Loucy (cell line): ENCODE results near the gene GIGYF2.

Experiments
- H2AFZ ChIP-seq: fragments of 200-600 bp; sonication (generic); 2 replicates; pipeline ENCODE4 v1.6.0; 2016; ENCODE audit warnings: antibody characterized with exemption, mild to moderate bottlenecking, low read length, moderate library complexity
- H3F3A ChIP-seq: fragments of 200-600 bp; 2 replicates; pipeline ENCODE4 v1.6.0; 2016; ENCODE audit warnings: antibody characterized with exemption, low read depth, mild to moderate bottlenecking
- H3K27me3 ChIP-seq: fragments of 200-600 bp; sonication (generic); 2 replicates; pipeline ENCODE4 v1.6.1; 2014; ENCODE audit warnings: low read length, mild to moderate bottlenecking; ENCODE audit not compliant: insufficient read depth, poor library complexity, severe bottlenecking
- H3K36me3 ChIP-seq: fragments of 200-600 bp; sonication (generic); 2 replicates; pipeline ENCODE4 v1.6.1; 2016; ENCODE audit warnings: low read length; ENCODE audit not compliant: insufficient read depth
- H3K4me1 ChIP-seq: fragments of 200-600 bp; sonication (generic); 2 replicates; pipeline ENCODE4 v1.5.1; 2014; ENCODE audit warnings: low read length, mild to moderate bottlenecking; ENCODE audit not compliant: insufficient read depth, poor library complexity, severe bottlenecking
- H3K4me2 ChIP-seq: fragments of 200-600 bp; sonication (generic); 2 replicates; pipeline ENCODE4 v1.6.0; 2014; ENCODE audit warnings: antibody characterized with exemption, low read length, low read depth, mild to moderate bottlenecking; ENCODE audit not compliant: poor library complexity, severe bottlenecking
- H3K4me3 ChIP-seq: fragments of 200-600 bp; sonication (generic); 2 replicates; pipeline ENCODE4 v1.5.1; 2014; ENCODE audit warnings: low read length, mild to moderate bottlenecking, mixed read lengths; ENCODE audit not compliant: poor library complexity, severe bottlenecking
- H3K79me2 ChIP-seq: fragments of 200-600 bp; sonication (generic); 2 replicates; pipeline ENCODE4 v1.6.1; 2014; ENCODE audit warnings: low read length; ENCODE audit not compliant: insufficient read depth
- H3K9ac ChIP-seq: fragments of 200-600 bp; sonication (generic); 2 replicates; pipeline ENCODE4 v1.6.0; 2014; ENCODE audit warnings: mild to moderate bottlenecking, low read depth, low read length, moderate library complexity; ENCODE audit not compliant: poor library complexity, severe bottlenecking
- H3K9me2 ChIP-seq: fragments of 200-600 bp; sonication (generic); replicated peaks from 2 replicates; pipeline ENCODE4 v1.6.1; 2016; ENCODE audit warnings: low read depth, low read length, mixed read lengths
- H3K9me3 ChIP-seq: fragments of 200-600 bp; sonication (generic); 2 replicates; pipeline ENCODE4 v1.6.1; 2014; ENCODE audit warnings: mild to moderate bottlenecking, antibody characterized with exemption, low read length, low read depth; ENCODE audit not compliant: insufficient read depth
- H4K20me1 ChIP-seq: fragments of 200-600 bp; sonication (generic); 2 replicates; pipeline ENCODE4 v1.6.0; 2014; ENCODE audit warnings: antibody characterized with exemption, low read length, mild to moderate bottlenecking; ENCODE audit not compliant: insufficient read depth, poor library complexity, severe bottlenecking
- EZH2phosphoT487 ChIP-seq: fragments of 200-600 bp; IDR thresholded peaks from 2 replicates; pipeline ENCODE4 v1.6.1; 2018; ENCODE audit warnings: antibody characterized with exemption, mild to moderate bottlenecking, moderate library complexity, borderline replicate concordance
- TF ChIP-seq, protein P1 (sequence below): fragments of 200-600 bp; sonication (generic); conservative IDR thresholded peaks from 2 replicates; pipeline ENCODE4 v1.5.1; 2014; ENCODE audit warnings: mild to moderate bottlenecking, antibody characterized with exemption, low read length

The GIGYF2 gene

DNA sequence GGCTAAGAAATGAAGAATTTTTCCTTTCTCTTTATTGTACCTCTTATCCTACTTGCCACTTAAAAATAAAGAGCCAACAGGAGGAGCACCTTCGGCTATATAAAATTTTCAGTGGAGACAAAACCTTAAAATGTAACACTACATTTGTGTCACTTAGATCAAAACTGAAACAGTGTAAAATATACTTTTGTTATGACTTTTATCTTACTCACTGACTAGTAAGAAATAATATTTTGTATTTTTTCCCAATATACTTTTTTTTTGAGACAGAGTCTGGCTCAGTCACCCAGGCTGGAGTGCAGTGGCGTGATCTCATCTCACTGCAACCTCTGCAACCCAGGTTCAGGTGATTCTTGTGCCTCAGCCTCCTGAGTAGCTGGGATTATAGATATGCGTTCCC lies 50.9 kb downstream of the GIGYF2 start:
- no peaks in the 10 kb centered on the region for H4K20me1 ChIP-seq
- no peak overlapping the region for H3K9ac ChIP-seq
- no peaks in the 10 kb centered on the region for H3K79me2 ChIP-seq
- no peaks in the 10 kb centered on the region for H3K9me3 ChIP-seq
- no peak overlapping the region for H3K4me3 ChIP-seq
- no peak overlapping the region for H3K4me2 ChIP-seq
- H3F3A ChIP-seq: no peaks in the 10 kb centered on the region
- no peaks in the 10 kb centered on the region for H3K27me3 ChIP-seq
- H3K36me3 ChIP-seq: peaks cover 51% of the 10 kb centered on the region; the same call in 1 of the 2 replicates
- no peaks in the 10 kb centered on the region for H3K4me1 ChIP-seq
- H2AFZ ChIP-seq: no peak overlapping the region
- no peaks in the 10 kb centered on the region for H3K9me2 ChIP-seq
- TF ChIP-seq, protein P1, sequence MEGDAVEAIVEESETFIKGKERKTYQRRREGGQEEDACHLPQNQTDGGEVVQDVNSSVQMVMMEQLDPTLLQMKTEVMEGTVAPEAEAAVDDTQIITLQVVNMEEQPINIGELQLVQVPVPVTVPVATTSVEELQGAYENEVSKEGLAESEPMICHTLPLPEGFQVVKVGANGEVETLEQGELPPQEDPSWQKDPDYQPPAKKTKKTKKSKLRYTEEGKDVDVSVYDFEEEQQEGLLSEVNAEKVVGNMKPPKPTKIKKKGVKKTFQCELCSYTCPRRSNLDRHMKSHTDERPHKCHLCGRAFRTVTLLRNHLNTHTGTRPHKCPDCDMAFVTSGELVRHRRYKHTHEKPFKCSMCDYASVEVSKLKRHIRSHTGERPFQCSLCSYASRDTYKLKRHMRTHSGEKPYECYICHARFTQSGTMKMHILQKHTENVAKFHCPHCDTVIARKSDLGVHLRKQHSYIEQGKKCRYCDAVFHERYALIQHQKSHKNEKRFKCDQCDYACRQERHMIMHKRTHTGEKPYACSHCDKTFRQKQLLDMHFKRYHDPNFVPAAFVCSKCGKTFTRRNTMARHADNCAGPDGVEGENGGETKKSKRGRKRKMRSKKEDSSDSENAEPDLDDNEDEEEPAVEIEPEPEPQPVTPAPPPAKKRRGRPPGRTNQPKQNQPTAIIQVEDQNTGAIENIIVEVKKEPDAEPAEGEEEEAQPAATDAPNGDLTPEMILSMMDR: no peak

DNA sequence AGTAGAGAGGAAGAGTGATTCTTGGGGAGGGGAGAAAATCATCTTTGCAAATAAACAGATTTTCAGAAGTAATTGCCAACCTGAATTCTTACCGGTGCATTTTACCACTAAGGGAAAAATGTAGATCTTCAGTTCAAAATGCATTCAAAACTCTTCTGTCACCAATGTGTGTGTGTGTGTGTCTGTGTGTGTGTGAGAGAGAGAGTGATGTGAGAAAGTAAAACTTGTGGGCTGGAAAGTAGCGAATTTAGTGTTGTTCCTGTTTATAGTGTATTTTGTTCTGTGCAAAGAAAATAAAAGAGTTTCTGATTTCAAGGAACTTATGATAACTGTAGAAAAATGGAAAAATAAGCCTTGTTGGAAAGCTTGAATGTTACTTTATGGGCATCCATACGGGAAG lies 52.2 kb downstream of the GIGYF2 start:
- H3K4me3 ChIP-seq: no peak overlapping the region
- TF ChIP-seq EZH2phosphoT487: no peak
- TF ChIP-seq, protein P1: no peak
- H3K36me3 ChIP-seq: peaks cover 51% of the 10 kb centered on the region; the same call in 1 of the 2 replicates
- H3F3A ChIP-seq: no peaks in the 10 kb centered on the region
- no peaks in the 10 kb centered on the region for H3K27me3 ChIP-seq
- no peaks in the 10 kb centered on the region for H3K9me3 ChIP-seq
- H2AFZ ChIP-seq: no peak overlapping the region
- H3K4me2 ChIP-seq: no peak overlapping the region
- no peaks in the 10 kb centered on the region for H3K79me2 ChIP-seq
- H3K9ac ChIP-seq: no peak overlapping the region
- H3K9me2 ChIP-seq: no peaks in the 10 kb centered on the region
- no peaks in the 10 kb centered on the region for H4K20me1 ChIP-seq
- H3K4me1 ChIP-seq: no peaks in the 10 kb centered on the region

DNA sequence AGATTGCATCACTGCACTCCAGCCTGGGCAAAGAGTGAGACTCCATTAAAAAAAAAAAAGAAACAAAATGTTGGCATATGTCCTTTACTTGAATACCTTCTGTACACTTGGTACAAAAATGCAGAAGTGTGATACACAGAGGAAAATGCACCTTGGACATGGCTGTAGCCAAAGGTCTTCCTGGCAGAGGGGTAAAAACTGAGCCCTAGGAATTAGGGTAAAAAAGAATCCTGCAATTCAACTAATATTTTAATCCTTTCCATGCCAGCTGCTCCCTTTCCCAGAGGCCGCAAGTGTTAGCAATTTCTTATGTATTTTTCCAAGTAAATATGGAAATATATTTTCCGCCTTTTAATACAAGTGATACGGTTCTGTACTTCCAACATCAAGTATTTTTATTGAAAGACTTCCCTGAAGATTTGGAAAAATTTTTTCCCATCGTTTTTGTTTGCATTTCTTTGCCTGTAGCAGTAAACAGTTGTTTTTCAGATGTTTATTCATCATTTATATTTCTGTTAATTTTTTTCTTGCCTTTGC lies 53.1 kb downstream of the GIGYF2 start:
- no peak overlapping the region for H2AFZ ChIP-seq
- H3K4me3 ChIP-seq: no peak overlapping the region
- H3K9ac ChIP-seq: no peak overlapping the region
- no peaks in the 10 kb centered on the region for H3K79me2 ChIP-seq
- H3F3A ChIP-seq: no peaks in the 10 kb centered on the region
- TF ChIP-seq EZH2phosphoT487: no peak
- TF ChIP-seq, protein P1: no peak
- H3K9me2 ChIP-seq: no peaks in the 10 kb centered on the region
- no peaks in the 10 kb centered on the region for H3K4me1 ChIP-seq
- no peaks in the 10 kb centered on the region for H3K27me3 ChIP-seq
- no peak overlapping the region for H3K4me2 ChIP-seq
- peaks cover 48% of the 10 kb centered on the region; the same call in 1 of the 2 replicates for H3K36me3 ChIP-seq
- no peaks in the 10 kb centered on the region for H3K9me3 ChIP-seq
- H4K20me1 ChIP-seq: no peaks in the 10 kb centered on the region
